K562 (cell line): ENCODE measurements around the gene PHLDB2. TPM values are rescaled to one million over a fixed set of nuclear protein-coding genes. Genes with fewer than 3 reads are reported as not detected.

Source experiments
- ATAC-seq: fragments of 200-7000 bp; cut with Tn5 transposase; 3 replicates; pipeline ENCODE4 v1.9.1; 2020; ENCODE audit warnings: moderate library complexity
- BruUV-seq: library from RNA; stranded (reverse); fragments of 400-500 nt; replicated peaks from 2 replicates; lab custom pipeline; 2021; lab: Mats Ljungman, UMichigan
- CTCF ChIA-PET: fragments of 300-600 bp; formaldehyde crosslinking; extraction: SDS; loops from one replicate; lab custom pipeline; 2021; ENCODE audit warnings: low intra/inter-chr PET ratio; lab: Yijun Ruan, JAX
- POLR2A ChIA-PET: fragments of 300-600, 350-650 bp; sonication (Branson Sonifier 250); formaldehyde crosslinking; extraction: SDS; loops from one replicate; lab custom pipeline; 2021; ENCODE audit warnings: antibody characterized with exemption, inconsistent platforms; lab: Yijun Ruan, JAX
- DNase-seq, 4 experiments: peaks; one replicate each; pipeline versions ENCODE4 v3.0.0 to v3.0.0-alpha.2; 2011 to 2018; ENCODE audit warnings: low spot score in 3 of 4, mixed read lengths in 3 of 4; ENCODE audit errors: extremely low read depth in 1 of 4
- FAIRE-seq: peaks from 2 replicates; lab custom pipeline; 2011; peaks lifted over from hg19 to GRCh38; lab: Jason Lieb, UNC
- H2AFZ ChIP-seq: 2 replicates; pipeline ENCODE4 v1.6.0; 2011; ENCODE audit warnings: low read depth, low read length, control low read depth, inconsistent platforms
- H3K27ac ChIP-seq: fragments of 200-600 bp; 3 replicates; pipeline ENCODE4 v1.8.0; 2011; ENCODE audit warnings: low read depth, mild to moderate bottlenecking, control low read depth, inconsistent platforms, low read length, moderate library complexity, mixed read lengths; ENCODE audit errors: extremely low read depth
- H3K27me3 ChIP-seq, 2 experiments: fragments of 300-600 bp in 1 of 2; 2 replicates in 1 of 2; 3 replicates in 1 of 2; pipeline versions ENCODE4 v1.6.0 to v1.8.0; 2011; ENCODE audit warnings: inconsistent platforms in 2 of 2, low read length in 2 of 2, mild to moderate bottlenecking in 1 of 2, mixed read lengths in 1 of 2, moderate library complexity in 1 of 2; ENCODE audit not compliant: control insufficient read depth in 2 of 2, insufficient read depth in 2 of 2
- H3K36me3 ChIP-seq: fragments of 300-600 bp; 3 replicates; pipeline ENCODE4 v1.8.0; 2011; ENCODE audit warnings: mild to moderate bottlenecking, low read length, inconsistent platforms; ENCODE audit not compliant: control insufficient read depth, insufficient read depth
- H3K4me1 ChIP-seq, 2 experiments: fragments of 200-600 bp in 1 of 2; replicated peaks in 1 of 2; 2 replicates in 1 of 2; 3 replicates in 1 of 2; pipeline versions ENCODE4 v1.5.1 to v1.8.0; 2011; ENCODE audit warnings: inconsistent platforms in 2 of 2, low read length in 2 of 2, mild to moderate bottlenecking in 1 of 2, mixed read lengths in 1 of 2, moderate library complexity in 1 of 2; ENCODE audit not compliant: control insufficient read depth in 2 of 2, insufficient read depth in 2 of 2
- H3K4me2 ChIP-seq: 2 replicates; pipeline ENCODE4 v1.6.1; 2011; ENCODE audit warnings: low read length, control low read depth, inconsistent platforms, mixed read lengths; ENCODE audit not compliant: insufficient read depth
- H3K4me3 ChIP-seq: fragments of 200-600 bp; sonication (generic), shearing (Covaris generic); 2 replicates; pipeline ENCODE4 v1.5.1; 2016; ENCODE audit warnings: control low read depth, inconsistent platforms
- H3K79me2 ChIP-seq: fragments of 200-600 bp; 3 replicates; pipeline ENCODE4 v1.8.0; 2011; ENCODE audit warnings: low read length, inconsistent platforms; ENCODE audit not compliant: control insufficient read depth, insufficient read depth
- H3K9ac ChIP-seq, 2 experiments: 2 replicates each; pipeline versions ENCODE4 v1.6.0 to v1.6.1; 2011; ENCODE audit warnings: low read depth in 2 of 2, low read length in 2 of 2, control low read depth in 1 of 2, inconsistent platforms in 1 of 2, mild to moderate bottlenecking in 1 of 2, mixed read lengths in 1 of 2; ENCODE audit not compliant: insufficient read depth in 1 of 2
- H3K9me1 ChIP-seq: one replicate; pipeline ENCODE4 v1.6.0; 2011; ENCODE audit warnings: inconsistent platforms, mild to moderate bottlenecking, low read length, moderate library complexity; ENCODE audit not compliant: control insufficient read depth, insufficient read depth
- H3K9me3 ChIP-seq: replicated peaks from 2 replicates; pipeline ENCODE4 v1.5.1; 2011; ENCODE audit warnings: low read depth, low read length, inconsistent platforms; ENCODE audit not compliant: control insufficient read depth, insufficient read depth
- H4K20me1 ChIP-seq: replicated peaks from 2 replicates; pipeline ENCODE4 v1.6.1; 2011; ENCODE audit warnings: low read length, inconsistent platforms, mixed read lengths; ENCODE audit not compliant: control insufficient read depth, insufficient read depth
- CCAR2 ChIP-seq: fragments of 200-400 bp; formaldehyde crosslinking; IDR thresholded peaks from 2 replicates; pipeline ENCODE4 v1.6.1; 2017; ENCODE audit warnings: mild to moderate bottlenecking, low read depth, low read length
- ESRRA ChIP-seq: fragments of 450-650 bp; IDR thresholded peaks from 2 replicates; pipeline ENCODE4 v1.6.1; 2014; ENCODE audit warnings: low read depth, mild to moderate bottlenecking, moderate library complexity, borderline replicate concordance
- MYNN ChIP-seq, 2 experiments: sonication (generic); formaldehyde crosslinking in 1 of 2; IDR thresholded peaks; 2 replicates each; pipeline versions ENCODE4 v1.5.0 to v1.6.1; 2016 to 2020; ENCODE audit warnings: antibody characterized with exemption in 1 of 2, missing genetic modification reagents in 1 of 2
- NCOA2 ChIP-seq, 2 experiments: fragments of 450-650 bp; IDR thresholded peaks; 2 replicates each; pipeline ENCODE4 v1.6.1; 2018; ENCODE audit warnings: mild to moderate bottlenecking in 2 of 2, moderate library complexity in 1 of 2; ENCODE audit not compliant: partially characterized antibody in 2 of 2
- NUFIP1 ChIP-seq: fragments of 450-650 bp; IDR thresholded peaks from 2 replicates; pipeline ENCODE4 v1.6.1; 2018; ENCODE audit not compliant: partially characterized antibody
- RFX5 ChIP-seq: IDR thresholded peaks from 2 replicates; pipeline ENCODE4 v1.6.1; 2011; ENCODE audit warnings: low read depth, mild to moderate bottlenecking, improper control_type of control experiment, low read length
- ZNF23 ChIP-seq: fragments of 250-450 bp; sonication (Bioruptor Pico); IDR thresholded peaks from 2 replicates; pipeline ENCODE4 v1.4.0; 2020; ENCODE audit warnings: mild to moderate bottlenecking
- ZNF274 ChIP-seq: IDR thresholded peaks from 2 replicates; pipeline ENCODE4 v1.6.1; 2011; ENCODE audit warnings: low read depth, mild to moderate bottlenecking, low read length, moderate library complexity, borderline replicate concordance
- ZNF668 ChIP-seq: fragments of 250-450 bp; sonication (Bioruptor Pico); IDR thresholded peaks from 2 replicates; pipeline ENCODE4 v1.8.0; 2022; ENCODE audit warnings: mild to moderate bottlenecking, inconsistent platforms
- WGBS: fragments of 100-300 bp; shearing (Covaris generic); methylation state at CpG from one replicate; pipeline ENCODE4 v1.1.6; 2016; ENCODE audit warnings: low coverage, mixed read lengths; ENCODE audit not compliant: insufficient coverage; ENCODE audit errors: missing lambda C conversion rate; 5-methylcytosine and 5-hydroxymethylcytosine counted together
- in situ Hi-C: fragments of 300-500 bp; cut with MboI; formaldehyde crosslinking; loops from 4 replicates; pipeline ENCODE4 v1.15.0; 2018; ENCODE audit warnings: inconsistent platforms, mixed read lengths
- intact Hi-C: fragments of 100-400 bp; cut with micrococcal nuclease; formaldehyde crosslinking; loops from 2 replicates; pipeline ENCODE4 v1.14.2; 2022
- polyA plus RNA-seq, 8 experiments: library from polyadenylated mRNA; depleted of rRNA in 4 of 8; stranded (reverse) in 5 of 8; unstranded in 3 of 8; fragments of >200 nt; fragmentation: Nextera tagmentation in 2 of 8; fragmentation: Illumina TruSeq in 1 of 8; extraction: Ambion mirVana in 2 of 8; extraction: Trizol in 1 of 8; gene quantifications; 2 replicates each; pipeline versions ENCODE4 v1.2.1 to v1.2.3, GENCODE V29; 2011 to 2014; ENCODE audit warnings: inconsistent platforms in 1 of 8, missing spikeins in 1 of 8
- total RNA-seq, 7 experiments: library from RNA; depleted of rRNA in 6 of 7; stranded (reverse); fragments of >200 nt in 6 of 7; fragmentation: Illumina TruSeq in 2 of 7; extraction: Trizol in 2 of 7; gene quantifications; 2 replicates each; pipeline versions ENCODE4 v1.2.1 to v1.2.3, GENCODE V29; 2011 to 2021; ENCODE audit warnings: low replicate concordance in 1 of 7
- TF ChIP-seq, protein P1 (sequence below): fragments of 450-650 bp; formaldehyde crosslinking; IDR thresholded peaks from 2 replicates; pipeline ENCODE4 v1.4.0; 2020; ENCODE audit warnings: mild to moderate bottlenecking, mixed read lengths
- TF ChIP-seq, protein P2 (sequence below): sonication (generic); formaldehyde crosslinking; IDR thresholded peaks from 2 replicates; pipeline ENCODE4 v1.8.0; 2022; ENCODE audit warnings: missing genetic modification reagents, mild to moderate bottlenecking, moderate library complexity, borderline replicate concordance

PHLDB2 gene
- total and polyA plus RNA-seq, 9 of the 15 experiments (the other 6 are each of a cell fraction or from before 2014, with no cell fraction given): 0.04 TPM; not detected in 8

- Histone ChIP-seq H3K4me3 (no peak overlapping the region), H3K4me2 (no peak overlapping the region), H3K27me3 (no peaks in the 10 kb centered on the region), H2AFZ (no peak overlapping the region), H3K27ac (no peak overlapping the region), H3K4me1 (no peaks in the 10 kb centered on the region), H3K9me1 (no peaks in the 10 kb centered on the region), H4K20me1 (no peaks in the 10 kb centered on the region), H3K36me3 (no peaks in the 10 kb centered on the region), H3K9ac (no peak overlapping the region), H3K9me3 (no peaks in the 10 kb centered on the region)
- ChIA-PET POLR2A (no interaction called here), CTCF (no interaction called here)
- DNase-seq: no peak
- no peak for ATAC-seq
- BruUV-seq: no TSS peak
- in situ Hi-C loops: no loop called here
- intact Hi-C loops: no loop called here
- TF ChIP-seq RFX5: no peak
- no peak for TF ChIP-seq NUFIP1
- TF ChIP-seq ZNF668 (CRISPR knock-in tag): no peak
- TF ChIP-seq, protein P1, sequence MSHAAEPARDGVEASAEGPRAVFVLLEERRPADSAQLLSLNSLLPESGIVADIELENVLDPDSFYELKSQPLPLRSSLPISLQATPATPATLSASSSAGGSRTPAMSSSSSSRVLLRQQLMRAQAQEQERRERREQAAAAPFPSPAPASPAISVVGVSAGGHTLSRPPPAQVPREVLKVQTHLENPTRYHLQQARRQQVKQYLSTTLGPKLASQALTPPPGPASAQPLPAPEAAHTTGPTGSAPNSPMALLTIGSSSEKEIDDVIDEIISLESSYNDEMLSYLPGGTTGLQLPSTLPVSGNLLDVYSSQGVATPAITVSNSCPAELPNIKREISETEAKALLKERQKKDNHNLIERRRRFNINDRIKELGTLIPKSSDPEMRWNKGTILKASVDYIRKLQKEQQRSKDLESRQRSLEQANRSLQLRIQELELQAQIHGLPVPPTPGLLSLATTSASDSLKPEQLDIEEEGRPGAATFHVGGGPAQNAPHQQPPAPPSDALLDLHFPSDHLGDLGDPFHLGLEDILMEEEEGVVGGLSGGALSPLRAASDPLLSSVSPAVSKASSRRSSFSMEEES: no peak
- TF ChIP-seq ZNF23 (CRISPR knock-in tag): no peak
- no peak for TF ChIP-seq ZNF274
- TF ChIP-seq, protein P2, sequence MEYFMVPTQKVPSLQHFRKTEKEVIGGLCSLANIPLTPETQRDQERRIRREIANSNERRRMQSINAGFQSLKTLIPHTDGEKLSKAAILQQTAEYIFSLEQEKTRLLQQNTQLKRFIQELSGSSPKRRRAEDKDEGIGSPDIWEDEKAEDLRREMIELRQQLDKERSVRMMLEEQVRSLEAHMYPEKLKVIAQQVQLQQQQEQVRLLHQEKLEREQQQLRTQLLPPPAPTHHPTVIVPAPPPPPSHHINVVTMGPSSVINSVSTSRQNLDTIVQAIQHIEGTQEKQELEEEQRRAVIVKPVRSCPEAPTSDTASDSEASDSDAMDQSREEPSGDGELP (CRISPR knock-in tag): no peak
- no peak for TF ChIP-seq MYNN (IDR thresholded peaks at IDR 0.05)
- TF ChIP-seq MYNN (CRISPR knock-in tag; IDR thresholded peaks at IDR 0.05): no peak
- no peak for TF ChIP-seq CCAR2
- no peak for TF ChIP-seq NCOA2 (IDR thresholded peaks at IDR 0.05; ENCODE audit: partially characterized antibody in 2 of 2)
- no peak for TF ChIP-seq ESRRA
- TF ChIP-seq, all 486 proteins: peak for 0
- FAIRE-seq: no peak
- no CpG with 5 or more reads among the region's 1 CpG for WGBS
- H3K79me2 ChIP-seq: no peaks in the 10 kb centered on the region
These were observed 64.7 kb downstream of the PHLDB2 start for GRCh38 chr3:111923806-111924205.
